ENCODE results near the gene GP9. TPM values are rescaled to one million over a fixed set of nuclear protein-coding genes. Genes with fewer than 3 reads are reported as not detected.
"Not testable (repeated sequence)": the region's sequence is repeated elsewhere in the genome, so short reads cannot be mapped to it uniquely, and the experiment has no call there.

GP9 gene
- total RNA-seq, 1 experiment from 2014 or later = not detected

DNA sequence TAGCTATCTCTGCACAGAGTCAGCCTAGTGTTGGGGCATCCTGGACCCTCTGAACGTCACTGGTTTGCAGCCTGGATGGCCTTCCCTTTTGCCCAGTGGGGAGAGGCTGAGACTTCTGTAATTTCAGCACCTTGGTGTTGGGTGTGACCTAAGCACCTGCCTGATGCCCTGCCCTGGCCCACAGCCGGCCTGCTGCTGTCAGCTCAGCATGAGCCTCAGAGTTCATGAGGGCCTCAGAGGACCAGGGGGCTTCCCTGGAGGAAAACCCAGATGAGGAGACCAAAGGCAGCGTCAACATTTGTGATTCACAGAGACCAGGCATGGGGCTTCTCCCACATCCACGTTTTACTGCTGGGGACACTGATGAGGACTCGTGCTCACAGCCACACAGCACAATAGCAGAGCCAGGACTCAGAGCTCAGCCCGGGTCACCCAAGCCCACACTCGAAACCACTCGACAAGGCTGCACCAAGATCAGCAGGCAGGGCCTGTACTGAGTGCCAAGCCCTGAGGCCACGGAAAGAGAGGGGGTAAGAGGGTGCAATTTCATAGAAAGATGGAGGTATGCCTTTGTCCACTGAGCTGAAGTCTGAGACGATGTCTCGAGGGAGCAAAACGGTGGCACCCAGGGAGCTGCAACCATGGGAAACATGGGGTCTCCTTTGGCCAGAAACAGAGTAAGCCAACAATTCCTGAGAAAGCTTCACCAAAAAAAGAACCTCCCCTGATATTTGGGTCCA lies 9.9 kb upstream of the GP9 start:
- no peak for DNase-seq (ENCODE audit: low spot score)

GRCh38 chr3:129051871-129052340 lies 8.7 kb upstream of the GP9 start:
- no peak for DNase-seq (ENCODE audit: low spot score)

GRCh38 chr3:129052675-129053074 lies 7.9 kb upstream of the GP9 start:
- no peak for DNase-seq (ENCODE audit: low spot score)

DNA sequence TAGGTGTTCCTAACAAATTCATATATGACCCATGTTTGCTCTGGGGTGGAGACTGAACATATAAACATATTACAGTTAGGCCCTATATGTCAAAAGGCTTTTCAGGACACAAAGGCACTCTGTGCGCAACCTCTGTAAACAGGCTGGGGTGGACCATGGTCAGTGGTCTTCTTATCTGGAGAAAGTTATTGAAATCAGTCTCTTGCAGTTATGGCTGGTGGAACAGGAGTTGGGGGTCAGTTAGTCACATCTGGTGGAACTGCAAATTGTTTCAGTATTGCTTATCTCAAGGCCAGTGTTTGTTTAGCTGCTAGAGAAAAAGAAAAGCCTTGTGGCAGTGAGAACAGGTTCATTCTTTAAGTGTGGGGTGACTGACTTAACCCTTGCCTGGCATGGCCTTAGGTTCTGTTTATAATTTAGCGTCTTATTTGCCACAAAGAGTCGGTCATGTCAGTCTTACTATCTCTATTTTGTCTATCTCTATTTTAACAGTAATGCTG lies 5.9 kb upstream of the GP9 start:
- DNase-seq (ENCODE audit: low spot score) = no peak

- DNase-seq (ENCODE audit: low spot score) = no peak
These were observed 4.0 kb upstream of the GP9 start for GRCh38 chr3:129056451-129057173.

DNA sequence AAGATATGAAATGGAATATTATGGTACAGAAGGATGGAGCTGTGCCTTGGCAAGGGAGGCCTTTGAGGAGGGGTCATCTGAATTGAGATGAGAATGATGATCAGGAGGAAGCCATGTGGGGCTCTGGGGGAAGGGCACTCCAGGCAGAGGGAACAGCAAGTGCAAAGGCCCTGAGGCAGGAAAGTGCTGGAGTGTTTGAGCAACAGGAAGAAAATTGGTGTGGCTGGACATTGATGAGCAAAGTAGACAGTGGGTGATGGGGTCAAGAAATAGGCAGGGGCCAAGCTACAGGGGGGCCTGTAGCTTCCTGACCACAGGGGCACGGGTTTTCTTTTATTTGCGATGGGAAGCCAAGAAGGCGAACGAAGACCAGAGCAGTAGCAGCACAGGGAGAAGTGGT lies 3.3 kb upstream of the GP9 start:
- DNase-seq (ENCODE audit: low spot score) = no peak

GRCh38 chr3:129058441-129059200 lies 2.0 kb upstream of the GP9 start:
- DNase-seq (ENCODE audit: low spot score) = peak; percentile 51

GRCh38 chr3:129059311-129059958 lies 1.1 kb upstream of the GP9 start:
- no peak for DNase-seq (ENCODE audit: low spot score)

DNA sequence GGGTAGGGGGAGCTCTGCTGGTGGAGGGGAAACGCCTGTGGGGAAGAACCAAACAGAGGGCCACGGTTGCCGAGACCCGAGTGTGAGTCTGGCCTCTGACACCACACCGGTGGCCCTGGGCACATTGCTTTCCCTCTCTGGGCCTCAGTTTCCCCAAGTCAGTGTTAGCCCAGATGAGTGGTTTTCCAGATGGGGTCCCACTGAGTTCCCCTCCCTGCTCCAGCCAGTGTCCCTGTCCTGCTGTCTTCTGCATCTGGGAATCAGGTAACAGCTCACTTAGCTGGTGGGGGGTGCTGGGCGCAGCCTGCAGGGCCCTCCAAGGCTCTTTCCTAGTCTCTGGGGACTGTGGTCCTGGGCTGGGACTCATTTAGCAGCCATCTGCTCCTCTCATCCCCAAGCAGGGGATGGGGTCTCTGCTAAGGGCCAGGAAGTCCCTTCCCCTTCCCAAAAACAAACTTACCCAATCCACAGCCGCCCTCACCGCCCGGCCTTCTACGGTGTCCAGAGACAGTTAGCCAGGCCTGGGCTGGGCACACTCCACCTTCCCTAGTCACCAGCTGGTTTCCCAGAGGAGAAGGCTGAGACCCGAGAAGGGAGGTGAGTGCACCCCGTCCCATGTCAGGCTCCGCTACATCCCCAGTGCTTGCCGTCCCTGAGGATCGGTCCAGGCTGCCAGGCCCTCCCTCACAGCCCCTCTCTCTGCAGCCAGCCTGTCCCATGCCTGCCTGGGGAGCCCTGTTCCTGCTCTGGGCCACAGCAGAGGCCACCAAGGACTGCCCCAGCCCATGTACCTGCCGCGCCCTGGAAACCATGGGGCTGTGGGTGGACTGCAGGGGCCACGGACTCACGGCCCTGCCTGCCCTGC lies 676 bp downstream of the GP9 start:
- DNase-seq (ENCODE audit: low spot score) = no peak

GRCh38 chr3:129061888-129062834 lies 1.6 kb downstream of the GP9 start:
- no peak for DNase-seq (ENCODE audit: low spot score)

- DNase-seq (ENCODE audit: low spot score) = no peak
These were observed 2.6 kb downstream of the GP9 start for GRCh38 chr3:129063091-129063640.

- no peak for DNase-seq (ENCODE audit: low spot score)
These were observed 3.4 kb downstream of the GP9 start for GRCh38 chr3:129063841-129064482.

- DNase-seq (ENCODE audit: low spot score) = no peak
These were observed 4.6 kb downstream of the GP9 start for GRCh38 chr3:129065016-129065719.

DNA sequence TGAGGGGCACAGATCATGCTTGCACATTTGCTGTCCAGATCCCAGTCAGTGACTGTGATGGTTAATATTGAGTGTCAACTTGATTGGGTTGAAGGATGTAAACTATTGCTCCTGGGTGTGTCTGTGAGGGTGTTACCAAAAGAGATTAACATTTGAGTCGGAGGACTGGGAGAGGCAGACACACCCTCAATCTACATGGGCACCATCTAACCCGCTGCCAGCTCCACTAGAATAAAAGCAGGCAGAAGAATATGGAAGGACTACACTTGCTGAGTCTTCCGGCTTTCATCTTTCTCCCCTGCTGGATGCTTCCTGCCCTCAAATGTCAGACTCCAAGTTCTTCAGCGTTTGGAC lies 5.1 kb downstream of the GP9 start:
- DNase-seq (ENCODE audit: low spot score) = no peak

DNA sequence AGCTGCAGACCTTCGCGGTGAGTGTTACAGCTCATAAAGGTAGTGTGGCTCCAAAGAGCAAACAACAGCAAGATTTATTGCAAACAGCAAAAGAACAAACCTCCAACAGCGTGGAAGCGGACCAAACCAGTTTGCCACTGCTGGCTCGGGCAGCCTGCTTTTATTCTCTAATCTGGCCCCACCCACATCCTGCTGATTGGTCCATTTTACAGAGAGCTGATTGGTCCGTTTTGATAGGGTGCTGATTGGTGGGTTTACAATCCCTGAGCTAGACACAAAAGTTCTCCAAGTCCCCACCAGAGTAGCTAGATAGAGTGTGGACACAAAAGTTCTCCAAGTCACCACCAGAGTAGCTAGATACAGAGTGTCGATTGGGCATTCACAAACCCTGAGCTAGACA lies 7.1 kb downstream of the GP9 start:
- DNase-seq (ENCODE audit: low spot score) = not testable (repeated sequence)

DNA sequence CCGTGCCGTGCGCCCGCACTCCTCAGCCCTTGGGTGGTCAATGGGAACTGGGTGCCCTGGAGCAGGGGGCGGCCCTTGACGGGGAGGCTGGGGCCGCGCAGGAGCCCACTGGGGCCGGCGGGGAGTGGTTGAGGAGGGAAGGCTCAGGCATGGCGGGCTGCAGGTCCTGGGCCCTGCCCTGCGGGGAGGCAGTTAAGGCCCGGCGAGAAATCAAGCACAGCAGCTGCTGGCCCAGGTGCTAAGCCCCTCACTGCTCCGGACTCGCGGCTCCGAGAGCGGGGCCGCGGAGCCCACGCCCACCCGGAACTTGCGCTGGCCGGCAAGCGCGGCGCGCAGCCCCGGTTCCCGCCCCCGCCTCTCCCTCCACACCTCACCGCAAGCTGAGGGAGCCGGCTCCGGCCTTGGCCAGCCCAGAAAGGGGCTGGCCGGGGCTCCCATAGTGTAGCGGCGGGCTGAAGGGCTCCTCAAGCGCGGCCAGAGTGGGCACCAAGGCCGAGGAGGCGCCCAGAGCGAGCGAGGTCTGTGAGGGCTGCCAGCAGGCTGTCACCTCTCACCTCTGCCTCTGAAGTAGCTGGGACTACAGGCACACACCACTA lies 7.8 kb downstream of the GP9 start:
- DNase-seq (ENCODE audit: low spot score) = no peak

GRCh38 chr3:129069313-129070085 lies 8.9 kb downstream of the GP9 start:
- not testable (repeated sequence) for DNase-seq (ENCODE audit: low spot score)
